Measurements from ENCODE around the gene PAXIP1. TPM values are rescaled to one million over a fixed set of nuclear protein-coding genes. Genes with fewer than 3 reads are reported as not detected.

PAXIP1 gene
- total RNA-seq, 1 donor from 2014 or later = 16.8 TPM

- TF ChIP-seq CTCF (IDR thresholded peaks at IDR 0.05; ENCODE audit: unreplicated experiment) = no peak
- no peak for DNase-seq (ENCODE audit: low spot score)
- Mint-ChIP-seq H3K36me3 (ENCODE audit: low read depth, unreplicated experiment) (peaks cover 20% of the 10 kb centered on the region), H3K27me3 (ENCODE audit: unreplicated experiment) (peaks cover 12% of the 10 kb centered on the region), H3K9me3 (ENCODE audit: unreplicated experiment) (no peaks in the 10 kb centered on the region), H3K4me3 (ENCODE audit: unreplicated experiment) (no peak overlapping the region), H3K27ac (ENCODE audit: unreplicated experiment) (no peak overlapping the region), H3K4me1 (ENCODE audit: unreplicated experiment) (no peaks in the 10 kb centered on the region)
Observed at GRCh38 chr7:154910125-154910524, 92.8 kb downstream of the PAXIP1 start.

- H3K27ac Mint-ChIP-seq (ENCODE audit: unreplicated experiment) = no peak overlapping the region
- peaks cover 12% of the 10 kb centered on the region for H3K27me3 Mint-ChIP-seq (ENCODE audit: unreplicated experiment)
- H3K9me3 Mint-ChIP-seq (ENCODE audit: unreplicated experiment) = peaks cover 3% of the 10 kb centered on the region
- no peak for DNase-seq (ENCODE audit: low spot score)
- TF ChIP-seq CTCF (IDR thresholded peaks at IDR 0.05; ENCODE audit: unreplicated experiment) = no peak
- H3K36me3 Mint-ChIP-seq (ENCODE audit: low read depth, unreplicated experiment) = peaks cover 20% of the 10 kb centered on the region
- H3K4me3 Mint-ChIP-seq (ENCODE audit: unreplicated experiment) = no peak overlapping the region
- no peaks in the 10 kb centered on the region for H3K4me1 Mint-ChIP-seq (ENCODE audit: unreplicated experiment)
Observed at GRCh38 chr7:154909241-154910105, 93.5 kb downstream of the PAXIP1 start.

GRCh38 chr7:154907651-154908620 lies 95.0 kb downstream of the PAXIP1 start:
- Mint-ChIP-seq H3K27ac (ENCODE audit: unreplicated experiment) (no peak overlapping the region), H3K27me3 (ENCODE audit: unreplicated experiment) (peaks cover 12% of the 10 kb centered on the region), H3K36me3 (ENCODE audit: low read depth, unreplicated experiment) (peaks cover 20% of the 10 kb centered on the region), H3K4me3 (ENCODE audit: unreplicated experiment) (peak overlapping the region; percentile 27), H3K4me1 (ENCODE audit: unreplicated experiment) (no peaks in the 10 kb centered on the region), H3K9me3 (ENCODE audit: unreplicated experiment) (peaks cover 6% of the 10 kb centered on the region)
- DNase-seq (ENCODE audit: low spot score) = no peak
- TF ChIP-seq CTCF (IDR thresholded peaks at IDR 0.05; ENCODE audit: unreplicated experiment) = no peak

GRCh38 chr7:154906736-154907355 lies 96.1 kb downstream of the PAXIP1 start:
- H3K36me3 Mint-ChIP-seq (ENCODE audit: low read depth, unreplicated experiment) = peaks cover 20% of the 10 kb centered on the region
- no peak overlapping the region for H3K27ac Mint-ChIP-seq (ENCODE audit: unreplicated experiment)
- TF ChIP-seq CTCF (IDR thresholded peaks at IDR 0.05; ENCODE audit: unreplicated experiment) = no peak
- H3K4me3 Mint-ChIP-seq (ENCODE audit: unreplicated experiment) = no peak overlapping the region
- peaks cover 6% of the 10 kb centered on the region for H3K9me3 Mint-ChIP-seq (ENCODE audit: unreplicated experiment)
- no peaks in the 10 kb centered on the region for H3K4me1 Mint-ChIP-seq (ENCODE audit: unreplicated experiment)
- H3K27me3 Mint-ChIP-seq (ENCODE audit: unreplicated experiment) = peaks cover 13% of the 10 kb centered on the region
- no peak for DNase-seq (ENCODE audit: low spot score)

Data from endothelial cell (in vitro differentiated cells).